ENCODE measurements around the gene MTG2.

- TF ChIP-seq CTCF (IDR thresholded peaks at IDR 0.05) (no peak), POLR2A (IDR thresholded peaks at IDR 0.05) (no peak)
Observed at GRCh38 chr20:62227977-62228958, 45.4 kb downstream of the MTG2 start.
